HL-60 (cell line): ENCODE results near the gene ZNF346.

Experiments
- DNase-seq, 2 experiments: peaks; one replicate each; pipeline ENCODE4 v3.0.0-alpha.2; 2010 to 2020; ENCODE audit warnings: low read depth in 1 of 2, low spot score in 1 of 2
- H3K27ac ChIP-seq: fragments of 250-450 bp; sonication (Bioruptor Pico); replicated peaks from 2 replicates; pipeline ENCODE4 v1.5.1; 2020; ENCODE audit warnings: mild to moderate bottlenecking, moderate library complexity
- H3K27me3 ChIP-seq: fragments of 250-450 bp; sonication (Bioruptor Pico); 2 replicates; pipeline ENCODE4 v1.5.1; 2021; ENCODE audit warnings: mild to moderate bottlenecking, moderate library complexity; ENCODE audit not compliant: insufficient read depth, poor library complexity, severe bottlenecking
- H3K4me3 ChIP-seq: replicated peaks from 2 replicates; pipeline ENCODE4 v1.5.1; 2011; ENCODE audit warnings: mild to moderate bottlenecking, control low read depth, low read length; ENCODE audit not compliant: insufficient read depth
- GABPA ChIP-seq: IDR thresholded peaks from 2 replicates; pipeline ENCODE4 v1.6.1; 2012; ENCODE audit warnings: low read depth
- POLR2AphosphoS5 ChIP-seq: IDR thresholded peaks from 2 replicates; pipeline ENCODE4 v1.6.1; 2012; ENCODE audit warnings: low read depth
- SPI1 ChIP-seq: IDR thresholded peaks from 2 replicates; pipeline ENCODE4 v1.6.1; 2012; ENCODE audit warnings: low read depth, mild to moderate bottlenecking, borderline replicate concordance
- TF ChIP-seq, protein P1 (sequence below): IDR thresholded peaks from one replicate; pipeline ENCODE4 v1.5.1; 2011; ENCODE audit warnings: low read length, control low read depth, inconsistent platforms; ENCODE audit not compliant: insufficient read depth
- TF ChIP-seq, protein P2 (sequence below): IDR thresholded peaks from 2 replicates; pipeline ENCODE4 v1.6.1; 2012; ENCODE audit warnings: low read depth; ENCODE audit not compliant: insufficient replicate concordance

The ZNF346 gene

DNA sequence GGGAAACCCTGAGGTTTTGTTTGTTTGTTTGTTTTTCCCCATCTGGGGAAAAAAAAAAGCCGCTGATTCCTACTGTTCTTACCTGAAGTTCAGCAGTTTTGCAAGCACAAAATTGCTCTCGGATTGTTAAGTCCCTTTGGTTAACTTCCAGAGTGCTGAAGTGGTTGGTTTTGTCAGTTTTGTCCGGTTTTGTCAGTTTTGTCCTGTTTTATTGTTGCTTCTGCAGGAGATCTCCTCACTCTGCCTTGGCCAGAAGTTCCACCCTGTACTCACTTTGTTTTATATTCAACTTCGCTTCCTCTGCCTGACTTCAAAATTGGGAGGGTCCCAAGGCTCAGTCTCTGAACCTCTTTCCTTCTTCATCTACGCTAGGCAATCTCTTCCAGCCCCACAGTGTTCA lies 14.4 kb downstream of the ZNF346 start:
- Histone ChIP-seq H3K27me3 (no peaks in the 10 kb centered on the region), H3K27ac (no peak overlapping the region), H3K4me3 (no peak overlapping the region)
- no peak for DNase-seq
- TF ChIP-seq GABPA (no peak), POLR2AphosphoS5 (no peak), SPI1 (no peak)
- TF ChIP-seq, protein P1, sequence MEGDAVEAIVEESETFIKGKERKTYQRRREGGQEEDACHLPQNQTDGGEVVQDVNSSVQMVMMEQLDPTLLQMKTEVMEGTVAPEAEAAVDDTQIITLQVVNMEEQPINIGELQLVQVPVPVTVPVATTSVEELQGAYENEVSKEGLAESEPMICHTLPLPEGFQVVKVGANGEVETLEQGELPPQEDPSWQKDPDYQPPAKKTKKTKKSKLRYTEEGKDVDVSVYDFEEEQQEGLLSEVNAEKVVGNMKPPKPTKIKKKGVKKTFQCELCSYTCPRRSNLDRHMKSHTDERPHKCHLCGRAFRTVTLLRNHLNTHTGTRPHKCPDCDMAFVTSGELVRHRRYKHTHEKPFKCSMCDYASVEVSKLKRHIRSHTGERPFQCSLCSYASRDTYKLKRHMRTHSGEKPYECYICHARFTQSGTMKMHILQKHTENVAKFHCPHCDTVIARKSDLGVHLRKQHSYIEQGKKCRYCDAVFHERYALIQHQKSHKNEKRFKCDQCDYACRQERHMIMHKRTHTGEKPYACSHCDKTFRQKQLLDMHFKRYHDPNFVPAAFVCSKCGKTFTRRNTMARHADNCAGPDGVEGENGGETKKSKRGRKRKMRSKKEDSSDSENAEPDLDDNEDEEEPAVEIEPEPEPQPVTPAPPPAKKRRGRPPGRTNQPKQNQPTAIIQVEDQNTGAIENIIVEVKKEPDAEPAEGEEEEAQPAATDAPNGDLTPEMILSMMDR: no peak
- TF ChIP-seq, protein P2, sequence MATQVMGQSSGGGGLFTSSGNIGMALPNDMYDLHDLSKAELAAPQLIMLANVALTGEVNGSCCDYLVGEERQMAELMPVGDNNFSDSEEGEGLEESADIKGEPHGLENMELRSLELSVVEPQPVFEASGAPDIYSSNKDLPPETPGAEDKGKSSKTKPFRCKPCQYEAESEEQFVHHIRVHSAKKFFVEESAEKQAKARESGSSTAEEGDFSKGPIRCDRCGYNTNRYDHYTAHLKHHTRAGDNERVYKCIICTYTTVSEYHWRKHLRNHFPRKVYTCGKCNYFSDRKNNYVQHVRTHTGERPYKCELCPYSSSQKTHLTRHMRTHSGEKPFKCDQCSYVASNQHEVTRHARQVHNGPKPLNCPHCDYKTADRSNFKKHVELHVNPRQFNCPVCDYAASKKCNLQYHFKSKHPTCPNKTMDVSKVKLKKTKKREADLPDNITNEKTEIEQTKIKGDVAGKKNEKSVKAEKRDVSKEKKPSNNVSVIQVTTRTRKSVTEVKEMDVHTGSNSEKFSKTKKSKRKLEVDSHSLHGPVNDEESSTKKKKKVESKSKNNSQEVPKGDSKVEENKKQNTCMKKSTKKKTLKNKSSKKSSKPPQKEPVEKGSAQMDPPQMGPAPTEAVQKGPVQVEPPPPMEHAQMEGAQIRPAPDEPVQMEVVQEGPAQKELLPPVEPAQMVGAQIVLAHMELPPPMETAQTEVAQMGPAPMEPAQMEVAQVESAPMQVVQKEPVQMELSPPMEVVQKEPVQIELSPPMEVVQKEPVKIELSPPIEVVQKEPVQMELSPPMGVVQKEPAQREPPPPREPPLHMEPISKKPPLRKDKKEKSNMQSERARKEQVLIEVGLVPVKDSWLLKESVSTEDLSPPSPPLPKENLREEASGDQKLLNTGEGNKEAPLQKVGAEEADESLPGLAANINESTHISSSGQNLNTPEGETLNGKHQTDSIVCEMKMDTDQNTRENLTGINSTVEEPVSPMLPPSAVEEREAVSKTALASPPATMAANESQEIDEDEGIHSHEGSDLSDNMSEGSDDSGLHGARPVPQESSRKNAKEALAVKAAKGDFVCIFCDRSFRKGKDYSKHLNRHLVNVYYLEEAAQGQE: no peak

- Histone ChIP-seq H3K27me3 (no peaks in the 10 kb centered on the region), H3K27ac (no peak overlapping the region), H3K4me3 (no peak overlapping the region)
- no peak for TF ChIP-seq GABPA
- TF ChIP-seq, protein P2: no peak
- TF ChIP-seq, protein P1: no peak
- no peak for TF ChIP-seq SPI1
- TF ChIP-seq POLR2AphosphoS5: no peak
- no peak for DNase-seq
Observed at GRCh38 chr5:177040814-177041420, 18.4 kb downstream of the ZNF346 start.

- no peak overlapping the region for H3K4me3 ChIP-seq
- H3K27me3 ChIP-seq: no peaks in the 10 kb centered on the region
- TF ChIP-seq SPI1: no peak
- TF ChIP-seq, protein P2: no peak
- no peak for TF ChIP-seq POLR2AphosphoS5
- no peak for TF ChIP-seq GABPA
- TF ChIP-seq, protein P1: no peak
- DNase-seq: no peak
- no peak overlapping the region for H3K27ac ChIP-seq
Observed at GRCh38 chr5:177041936-177042335, 19.4 kb downstream of the ZNF346 start.
